ENCODE data around the gene HBE1. TPM values are rescaled to one million over a fixed set of nuclear protein-coding genes. Genes with fewer than 3 reads are reported as not detected.

The HBE1 gene
- total RNA-seq, 1 experiment from 2014 or later, result not detected

DNA sequence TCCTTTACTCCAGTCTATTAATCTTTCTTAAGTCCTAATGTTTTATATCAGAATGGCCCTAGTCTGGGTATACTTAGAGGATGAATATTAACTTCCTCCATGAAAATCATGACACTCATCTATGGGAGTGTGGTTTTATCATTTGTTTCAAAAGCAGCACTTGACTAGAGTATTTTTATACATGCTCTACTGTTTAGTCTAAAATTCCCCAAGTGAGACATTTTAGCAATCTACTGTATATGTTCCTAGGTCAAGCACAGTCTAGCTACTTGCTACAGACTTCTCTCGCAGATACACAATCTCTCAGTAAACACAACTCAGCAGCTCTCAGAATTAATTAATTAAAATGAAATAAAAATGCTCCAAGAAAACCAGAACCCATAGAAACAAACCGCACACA is 39.9 kb downstream of the HBE1 start:
- H3K4ac ChIP-seq (ENCODE audit: low read depth, low read length), result no peak overlapping the region
- WGBS (ENCODE audit: extremely low coverage, insufficient read length, low lambda C conversion rate), result no CpG with 5 or more reads among the region's 2 CpGs
- H3K36me3 Mint-ChIP-seq (ENCODE audit: insufficient read depth in 1 of 3, low read depth in 3 of 3), result no peaks in the 10 kb centered on the region
- H2BK15ac ChIP-seq (ENCODE audit: low read depth, low read length), result no peak overlapping the region
- H3K79me1 ChIP-seq (ENCODE audit: insufficient read depth, low read depth, low read length, poor library complexity, severe bottlenecking), result no peaks in the 10 kb centered on the region
- no peaks in the 10 kb centered on the region for H4K20me1 ChIP-seq (ENCODE audit: control insufficient read depth, insufficient read depth, insufficient read length)
- no peaks in the 10 kb centered on the region for H3K9me3 ChIP-seq (ENCODE audit: control insufficient read depth, low read depth, low read length)
- TF ChIP-seq, protein P1, sequence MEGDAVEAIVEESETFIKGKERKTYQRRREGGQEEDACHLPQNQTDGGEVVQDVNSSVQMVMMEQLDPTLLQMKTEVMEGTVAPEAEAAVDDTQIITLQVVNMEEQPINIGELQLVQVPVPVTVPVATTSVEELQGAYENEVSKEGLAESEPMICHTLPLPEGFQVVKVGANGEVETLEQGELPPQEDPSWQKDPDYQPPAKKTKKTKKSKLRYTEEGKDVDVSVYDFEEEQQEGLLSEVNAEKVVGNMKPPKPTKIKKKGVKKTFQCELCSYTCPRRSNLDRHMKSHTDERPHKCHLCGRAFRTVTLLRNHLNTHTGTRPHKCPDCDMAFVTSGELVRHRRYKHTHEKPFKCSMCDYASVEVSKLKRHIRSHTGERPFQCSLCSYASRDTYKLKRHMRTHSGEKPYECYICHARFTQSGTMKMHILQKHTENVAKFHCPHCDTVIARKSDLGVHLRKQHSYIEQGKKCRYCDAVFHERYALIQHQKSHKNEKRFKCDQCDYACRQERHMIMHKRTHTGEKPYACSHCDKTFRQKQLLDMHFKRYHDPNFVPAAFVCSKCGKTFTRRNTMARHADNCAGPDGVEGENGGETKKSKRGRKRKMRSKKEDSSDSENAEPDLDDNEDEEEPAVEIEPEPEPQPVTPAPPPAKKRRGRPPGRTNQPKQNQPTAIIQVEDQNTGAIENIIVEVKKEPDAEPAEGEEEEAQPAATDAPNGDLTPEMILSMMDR (conservative IDR thresholded peaks at IDR 0.05), result no peak
- H2BK20ac ChIP-seq (ENCODE audit: low read depth, low read length, poor library complexity, severe bottlenecking), result no peak overlapping the region
- no peaks in the 10 kb centered on the region for H3K4me1 Mint-ChIP-seq
- H3K27me3 Mint-ChIP-seq (ENCODE audit: low read depth), result no peaks in the 10 kb centered on the region
- H3K9me3 Mint-ChIP-seq, result no peaks in the 10 kb centered on the region
- H3K56ac ChIP-seq (ENCODE audit: insufficient read length, low read depth, low read length), result no peak overlapping the region
- H3K27ac ChIP-seq (ENCODE audit: insufficient read length, low read depth, low read length), result no peak overlapping the region
- no peak overlapping the region for H3K18ac ChIP-seq (ENCODE audit: insufficient read length, low read depth, low read length)
- H3K27me3 ChIP-seq (ENCODE audit: insufficient read depth, low read length), result no peaks in the 10 kb centered on the region
- no peak overlapping the region for H4K91ac ChIP-seq (ENCODE audit: insufficient read length, low read depth, low read length)
- H3K23me2 ChIP-seq (ENCODE audit: insufficient read length, low read depth, low read length, poor library complexity, severe bottlenecking), result no peaks in the 10 kb centered on the region
- H3K79me2 ChIP-seq (ENCODE audit: insufficient read depth, low read length), result no peaks in the 10 kb centered on the region
- no peak overlapping the region for H3K4me3 Mint-ChIP-seq
- no peak overlapping the region for H2BK120ac ChIP-seq (ENCODE audit: low read depth, low read length, poor library complexity, severe bottlenecking)
- H3K4me1 ChIP-seq (ENCODE audit: insufficient read depth, low read length), result no peaks in the 10 kb centered on the region
- no peak overlapping the region for H3K14ac ChIP-seq (ENCODE audit: insufficient read depth, low read length)
- no peak overlapping the region for H3K9ac ChIP-seq (ENCODE audit: extremely low read depth, insufficient read length, low read length)
- DNase-seq, result no peak
- H4K5ac ChIP-seq (ENCODE audit: insufficient read length, low read depth, low read length), result no peak overlapping the region
- H2BK5ac ChIP-seq (ENCODE audit: insufficient read length, low read length), result no peak overlapping the region
- no peak overlapping the region for H2AK5ac ChIP-seq (ENCODE audit: insufficient read length, low read length)
- H4K8ac ChIP-seq (replicated peaks; ENCODE audit: insufficient read length, low read depth, low read length), result no peak overlapping the region
- H3K23ac ChIP-seq (ENCODE audit: insufficient read length, low read depth, low read length), result no peak overlapping the region
- no peak overlapping the region for H2BK12ac ChIP-seq (ENCODE audit: insufficient read length, low read depth, low read length)
- no peak overlapping the region for H3K4me2 ChIP-seq (ENCODE audit: insufficient read depth, insufficient read length, low read length)
- H3T11ph ChIP-seq (ENCODE audit: low read length), result no peak overlapping the region
- H2AFZ ChIP-seq (ENCODE audit: low read length), result no peak overlapping the region
- H3K27ac Mint-ChIP-seq, result no peak overlapping the region

All from H9 (cell line).